Esophagus muscularis mucosa (tissue), 4 donors: ENCODE data around the gene MRPL21. TPM values are rescaled to one million over a fixed set of nuclear protein-coding genes. Genes with fewer than 3 reads are reported as not detected.
A peak's percentile ranks its signal among the peaks of the same experiment; 100 is the strongest.
"Not testable (repeated sequence)": the region's sequence is repeated elsewhere in the genome, so short reads cannot be mapped to it uniquely, and the experiment has no call there.

Source experiments
- DNase-seq: peaks from one replicate; pipeline ENCODE4 v3.0.0-alpha.2; 2017; ENCODE audit errors: extremely low spot score
- H3K27ac ChIP-seq, 4 donors: fragments of 200-600 bp; sonication (generic); replicated peaks in 1 of 4; 1 replicate in 3 of 4; 2 replicates in 1 of 4; pipeline ENCODE4 v1.5.1; 2016 to 2019; ENCODE audit warnings: mild to moderate bottlenecking in 1 of 4
- H3K27me3 ChIP-seq, 4 donors: fragments of 200-600 bp; sonication (generic); one replicate each; pipeline versions ENCODE4 v1.5.1 to v1.6.0; 2016 to 2019
- H3K36me3 ChIP-seq, 4 donors: fragments of 200-600 bp; sonication (generic); one replicate each; pipeline ENCODE4 v1.5.1; 2016 to 2019
- H3K4me1 ChIP-seq, 4 donors: fragments of 200-600 bp; sonication (generic); one replicate each; pipeline ENCODE4 v1.5.1; 2016 to 2019
- H3K4me3 ChIP-seq, 4 donors: fragments of 200-600 bp; sonication (generic); 1 replicate in 2 of 4; 2 replicates in 2 of 4; pipeline ENCODE4 v1.5.1; 2016 to 2019; ENCODE audit warnings: mild to moderate bottlenecking in 4 of 4, moderate library complexity in 1 of 4
- H3K9me3 ChIP-seq, 4 donors: fragments of 200-600 bp; sonication (generic); 1 replicate in 3 of 4; 2 replicates in 1 of 4; pipeline ENCODE4 v1.5.1; 2016 to 2019
- CTCF ChIP-seq, 3 experiments: fragments of 200-600 bp in 2 of 3; fragments of 450-650 bp in 1 of 3; sonication (generic) in 2 of 3; IDR thresholded peaks; one replicate each; pipeline ENCODE4 v1.5.1; 2017 to 2019; ENCODE audit warnings: antibody characterized with exemption in 3 of 3, mild to moderate bottlenecking in 2 of 3, moderate library complexity in 1 of 3
- EP300 ChIP-seq: sonication (generic); formaldehyde crosslinking; IDR thresholded peaks from one replicate; pipeline ENCODE4 v1.6.1; 2017; ENCODE audit warnings: antibody characterized with exemption
- POLR2A ChIP-seq: fragments of 450-650 bp; IDR thresholded peaks from one replicate; pipeline ENCODE4 v1.6.1; 2017; ENCODE audit warnings: antibody characterized with exemption, moderate library complexity, mild to moderate bottlenecking, low read depth
- POLR2AphosphoS5 ChIP-seq, 2 donors: sonication (generic); formaldehyde crosslinking; IDR thresholded peaks; one replicate each; pipeline ENCODE4 v1.6.1; 2017; ENCODE audit warnings: antibody characterized with exemption in 2 of 2
- WGBS: methylation state at CpG from one replicate; pipeline ENCODE4 v1.1.5; 2018; 5-methylcytosine and 5-hydroxymethylcytosine counted together
- intact Hi-C: fragments of 100-400 bp; cut with DNase I; formaldehyde crosslinking; loops from one replicate; pipeline ENCODE4 v1.15.1; 2023
- total RNA-seq, 4 donors: library from RNA; depleted of rRNA; stranded (reverse); fragments of >200 nt; gene quantifications; one replicate each; pipeline versions ENCODE4 v1.1.0 to v1.2.1, GENCODE V29; 2016

The MRPL21 gene
- total RNA-seq, 4 donors from 2014 or later: 47.2 to 66.2 (median 51.2) TPM

DNA sequence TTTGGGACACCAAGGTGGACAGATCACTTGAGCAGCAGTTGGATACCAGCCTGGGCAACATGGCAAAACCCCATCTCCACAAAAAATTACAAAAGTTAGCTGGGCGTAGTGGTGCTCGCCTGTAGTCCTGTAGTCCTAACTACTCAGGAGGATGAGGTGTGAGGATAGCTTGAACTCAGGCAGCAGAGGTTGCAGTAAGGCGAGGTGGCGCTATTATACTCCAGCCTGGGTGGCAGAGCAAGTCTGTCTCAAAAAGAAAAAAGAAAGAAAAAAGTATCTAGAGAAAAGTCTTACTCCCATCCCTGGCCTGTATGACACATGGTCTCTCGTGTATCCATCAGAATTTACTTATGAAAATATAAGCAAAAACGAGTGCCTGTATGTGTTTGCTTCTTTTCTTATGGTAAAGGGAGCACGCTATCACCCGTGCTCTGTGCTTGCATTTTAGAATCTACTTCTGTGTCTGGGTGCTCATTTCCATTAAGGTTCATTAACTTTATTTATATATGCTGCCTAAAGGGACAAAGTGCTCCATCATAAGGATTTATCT lies 46.5 kb downstream of the MRPL21 start:
- WGBS: 80% methylated on average over 8 of the region's 8 CpGs
- intact Hi-C loops: no loop called here
- DNase-seq: no peak
- Histone ChIP-seq H3K4me1 (peaks cover 19 to 46% (median 41%) of the 10 kb centered on the region in 4 donors), H3K27ac (peak overlapping the region in 3 of 4 donors; percentile 49 to 74 (median 74)), H3K27me3 (peaks cover 0 to 11% (median 3%) of the 10 kb centered on the region in 4 donors), H3K36me3 (no peaks in the 10 kb centered on the region), H3K9me3 (no peaks in the 10 kb centered on the region), H3K4me3 (no peak overlapping the region)
- no peak for TF ChIP-seq POLR2AphosphoS5 (IDR thresholded peaks at IDR 0.05)
- TF ChIP-seq EP300: no peak
- TF ChIP-seq CTCF (IDR thresholded peaks at IDR 0.05): no peak
- TF ChIP-seq POLR2A: no peak

- DNase-seq, intact Hi-C loops, H3K9me3 ChIP-seq, H3K36me3 ChIP-seq, H3K4me3 ChIP-seq: not testable (repeated sequence)
- peaks cover 0 to 11% (median 3%) of the 10 kb centered on the region in 4 donors for H3K27me3 ChIP-seq
- peaks cover 19 to 46% (median 41%) of the 10 kb centered on the region in 4 donors for H3K4me1 ChIP-seq
- H3K27ac ChIP-seq: peak overlapping the region; percentile 47 to 74 (median 62)
- 89% methylated on average over 20 of the region's 21 CpGs for WGBS
Measured at GRCh38 chr11:68856425-68857030, 47.1 kb downstream of the MRPL21 start.

DNA sequence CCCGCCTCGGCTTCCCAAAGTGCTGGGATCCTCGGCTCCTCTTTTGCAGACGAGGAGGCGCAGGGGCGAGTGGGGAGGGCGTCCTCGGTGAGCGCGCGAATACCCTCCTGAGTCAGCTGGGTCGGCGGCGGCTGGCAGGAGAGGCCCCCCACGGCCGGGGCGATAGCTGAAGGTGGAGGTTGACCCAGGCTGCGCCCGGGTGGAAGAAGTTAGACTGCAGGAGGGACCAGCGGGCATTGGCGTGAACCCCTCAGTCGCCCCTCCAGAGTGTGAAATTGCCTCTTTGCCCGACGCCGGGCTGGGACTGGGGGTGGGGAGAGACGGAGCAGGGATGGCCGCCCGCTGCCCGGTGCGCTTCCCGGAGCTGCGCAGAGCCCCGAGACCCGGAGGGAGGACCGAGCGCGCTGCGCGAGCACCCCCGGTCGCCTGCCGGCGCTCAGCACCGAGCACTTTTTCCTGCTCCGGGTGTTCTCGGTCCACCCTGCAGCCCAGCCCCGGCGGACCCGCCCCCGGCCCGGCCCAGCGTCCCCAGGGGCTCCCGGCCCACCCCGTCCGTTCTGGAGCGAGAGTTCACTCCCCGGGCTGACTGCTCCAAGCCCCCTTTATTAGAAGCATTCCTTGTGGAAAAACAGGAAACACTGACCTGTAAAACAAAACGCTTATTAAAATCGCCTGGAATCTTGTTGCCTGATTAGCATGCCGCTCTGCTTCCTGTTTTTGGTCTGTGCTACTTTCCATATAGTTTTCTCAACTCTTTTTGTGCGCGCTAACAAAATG lies 48.2 kb downstream of the MRPL21 start:
- Histone ChIP-seq H3K9me3 (no peaks in the 10 kb centered on the region), H3K27ac (peak overlapping the region; percentile 47 to 74 (median 72)), H3K27me3 (peaks cover 0 to 11% (median 3%) of the 10 kb centered on the region in 4 donors), H3K4me3 (peak overlapping the region; percentile 52 to 67 (median 54)), H3K4me1 (peaks cover 19 to 46% (median 41%) of the 10 kb centered on the region in 4 donors), H3K36me3 (no peaks in the 10 kb centered on the region)
- DNase-seq: no peak
- intact Hi-C loops: no loop called here
- TF ChIP-seq EP300 (no peak), CTCF (IDR thresholded peaks at IDR 0.05) (peak in 1 of 3 experiments; percentile 47)
- 18% methylated on average over 21 of the region's 62 CpGs for WGBS

GRCh38 chr11:68854273-68854958 lies 49.2 kb downstream of the MRPL21 start:
- TF ChIP-seq EP300 (no peak), POLR2A (no peak), POLR2AphosphoS5 (IDR thresholded peaks at IDR 0.05) (no peak), CTCF (IDR thresholded peaks at IDR 0.05) (no peak)
- no peaks in the 10 kb centered on the region for H3K36me3 ChIP-seq
- DNase-seq: no peak
- H3K4me3 ChIP-seq: peak overlapping the region; percentile 52 to 67 (median 54)
- WGBS: 17% methylated on average over 41 of the region's 42 CpGs
- no peak overlapping the region for H3K27ac ChIP-seq
- H3K4me1 ChIP-seq: peaks cover 19 to 46% (median 41%) of the 10 kb centered on the region in 4 donors
- peaks cover 0 to 11% (median 3%) of the 10 kb centered on the region in 4 donors for H3K27me3 ChIP-seq
- no peaks in the 10 kb centered on the region for H3K9me3 ChIP-seq
- intact Hi-C loops: no loop called here

GRCh38 chr11:68852628-68853027 lies 51.0 kb downstream of the MRPL21 start:
- no peaks in the 10 kb centered on the region for H3K9me3 ChIP-seq
- intact Hi-C loops: no loop called here
- TF ChIP-seq EP300 (no peak), POLR2AphosphoS5 (IDR thresholded peaks at IDR 0.05) (no peak), POLR2A (no peak)
- peaks cover 0 to 11% (median 3%) of the 10 kb centered on the region in 4 donors for H3K27me3 ChIP-seq
- no peak for DNase-seq
- H3K36me3 ChIP-seq: no peaks in the 10 kb centered on the region
- no peak overlapping the region for H3K27ac ChIP-seq
- H3K4me3 ChIP-seq: no peak overlapping the region
- WGBS: 83% methylated on average over 8 of the region's 8 CpGs
- peaks cover 19 to 38% (median 36%) of the 10 kb centered on the region in 4 donors for H3K4me1 ChIP-seq
